NCI-H2081 (cell line): ENCODE data around the gene KDM3A.
A peak's percentile ranks its signal among the peaks of the same experiment; 100 is the strongest.

Experiments
- DNase-seq, 2 experiments: peaks; one replicate each; lab custom pipeline; 2025; lab: John Stamatoyannopoulos, UW

The KDM3A gene

GRCh38 chr2:86440631-86441391, at the start of gene KDM3A:
Gene KDM3A, plus strand, starts transcription at chr2:86441371. Its CDS starts 677 bp downstream, at chr2:86442048.
- DNase-seq = peak; percentile 98 to 99

- no peak for DNase-seq
Measured at GRCh38 chr2:86392873-86393518, 48.2 kb upstream of the KDM3A start.

- DNase-seq = no peak
Measured at GRCh38 chr2:86393521-86394491, 47.4 kb upstream of the KDM3A start.

- DNase-seq = peak; percentile 24 to 45
Measured at GRCh38 chr2:86396291-86396785, 44.8 kb upstream of the KDM3A start.

GRCh38 chr2:86397986-86398385, 43.2 kb upstream of the KDM3A start:
- no peak for DNase-seq

GRCh38 chr2:86398500-86399474, 42.4 kb upstream of the KDM3A start:
- DNase-seq = no peak

GRCh38 chr2:86400321-86400720, 40.9 kb upstream of the KDM3A start:
- DNase-seq = no peak

- DNase-seq = no peak
Measured at GRCh38 chr2:86410581-86410980, 30.6 kb upstream of the KDM3A start.

GRCh38 chr2:86411396-86411795, 29.8 kb upstream of the KDM3A start:
- no peak for DNase-seq

GRCh38 chr2:86412007-86412406, 29.2 kb upstream of the KDM3A start:
- DNase-seq = no peak

GRCh38 chr2:86413296-86414094, 27.7 kb upstream of the KDM3A start:
- no peak for DNase-seq

- DNase-seq = peak; percentile 38 to 80
Measured at GRCh38 chr2:86414996-86415395, 26.2 kb upstream of the KDM3A start.

- no peak for DNase-seq
Measured at GRCh38 chr2:86416146-86416545, 25.0 kb upstream of the KDM3A start.

- no peak for DNase-seq
Measured at GRCh38 chr2:86417961-86418360, 23.2 kb upstream of the KDM3A start.

GRCh38 chr2:86420913-86421312, 20.3 kb upstream of the KDM3A start:
- no peak for DNase-seq

- no peak for DNase-seq
Measured at GRCh38 chr2:86426271-86426670, 14.9 kb upstream of the KDM3A start.

- no peak for DNase-seq
Measured at GRCh38 chr2:86429335-86429734, 11.8 kb upstream of the KDM3A start.

- DNase-seq = no peak
Measured at GRCh38 chr2:86430368-86430767, 10.8 kb upstream of the KDM3A start.

- DNase-seq = no peak
Measured at GRCh38 chr2:86433137-86433536, 8.0 kb upstream of the KDM3A start.

- DNase-seq = no peak
Measured at GRCh38 chr2:86434290-86434689, 6.9 kb upstream of the KDM3A start.
